Stimulated activated CD4-positive, alpha-beta T cell treated with anti-CD3 and anti-CD28 coated beads, TNF-alpha, amount 100 ng/mL, for 24 hours (primary cell): ENCODE measurements around the gene TAGLN3.

ENCODE experiments used
- DNase-seq, 3 experiments: peaks; one replicate each; pipeline ENCODE4 v3.0.0-alpha.2; 2020; ENCODE audit warnings: low read depth in 3 of 3

TAGLN3 gene

DNA sequence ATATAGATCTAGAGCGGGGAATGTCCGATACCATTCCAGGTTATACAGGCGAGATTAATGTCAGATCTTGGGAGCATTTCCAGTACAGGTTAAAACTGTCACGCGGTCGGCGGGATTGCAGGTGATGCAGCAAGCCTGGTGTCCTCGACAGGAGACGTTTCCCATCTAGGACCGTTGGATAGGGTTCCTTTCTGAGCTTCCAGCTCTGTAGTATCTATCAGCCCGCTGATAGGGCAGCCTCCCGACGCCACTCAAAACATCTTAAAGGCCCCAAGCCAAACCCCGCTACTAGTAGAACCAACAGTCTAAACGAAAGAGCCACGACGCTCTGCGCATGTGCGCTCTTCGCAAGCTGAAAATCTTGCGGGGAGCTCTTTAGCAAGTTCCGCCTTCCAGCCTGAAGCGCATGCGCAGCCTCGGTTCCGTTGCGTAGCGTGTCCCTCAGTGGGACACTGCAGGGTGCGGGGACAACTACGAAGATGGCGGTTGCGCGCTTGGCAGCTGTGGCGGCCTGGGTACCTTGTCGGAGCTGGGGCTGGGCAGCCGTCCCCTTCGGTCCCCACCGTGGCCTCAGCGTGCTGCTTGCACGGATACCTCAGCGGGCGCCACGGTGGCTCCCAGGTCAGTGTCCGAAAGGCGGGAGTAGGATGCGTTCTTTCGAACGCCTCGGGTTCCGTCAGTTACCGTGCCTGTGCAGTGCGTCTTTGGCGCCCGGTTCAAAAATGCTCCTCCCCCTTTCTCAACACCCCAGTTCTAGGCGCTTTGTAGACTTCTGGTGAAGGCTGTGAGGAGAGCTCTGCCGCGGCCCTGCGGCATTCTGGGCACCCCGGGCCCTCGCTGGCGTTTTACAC, 19.9 kb upstream of the TAGLN3 start, which contains the start of gene ABHD10:
TSS of gene ABHD10 (plus strand) at position 444 of the 851 bp plus-strand sequence. CDS start at position 480, 36 bp downstream.
- DNase-seq, result peak; percentile 94 to 97 (median 96)

GRCh38 chr3:111979434-111980038, 19.2 kb upstream of the TAGLN3 start:
- DNase-seq, result no peak

GRCh38 chr3:111980716-111981456, 17.8 kb upstream of the TAGLN3 start:
- DNase-seq, result no peak

DNA sequence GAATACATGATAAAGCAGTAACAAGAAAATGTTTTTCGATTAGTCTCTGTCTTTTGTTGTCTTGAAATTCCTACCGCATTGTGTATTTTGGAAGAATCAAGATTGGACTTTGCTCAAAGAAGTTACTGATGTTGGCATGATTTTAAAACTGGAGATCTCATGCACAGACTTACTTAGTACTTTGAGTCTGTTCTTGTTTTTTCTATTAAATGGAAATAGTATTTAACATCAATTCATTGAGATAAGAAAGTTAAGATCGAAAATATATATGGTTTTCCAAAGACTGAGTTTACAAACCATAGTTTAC, 17.3 kb upstream of the TAGLN3 start:
- no peak for DNase-seq

DNA sequence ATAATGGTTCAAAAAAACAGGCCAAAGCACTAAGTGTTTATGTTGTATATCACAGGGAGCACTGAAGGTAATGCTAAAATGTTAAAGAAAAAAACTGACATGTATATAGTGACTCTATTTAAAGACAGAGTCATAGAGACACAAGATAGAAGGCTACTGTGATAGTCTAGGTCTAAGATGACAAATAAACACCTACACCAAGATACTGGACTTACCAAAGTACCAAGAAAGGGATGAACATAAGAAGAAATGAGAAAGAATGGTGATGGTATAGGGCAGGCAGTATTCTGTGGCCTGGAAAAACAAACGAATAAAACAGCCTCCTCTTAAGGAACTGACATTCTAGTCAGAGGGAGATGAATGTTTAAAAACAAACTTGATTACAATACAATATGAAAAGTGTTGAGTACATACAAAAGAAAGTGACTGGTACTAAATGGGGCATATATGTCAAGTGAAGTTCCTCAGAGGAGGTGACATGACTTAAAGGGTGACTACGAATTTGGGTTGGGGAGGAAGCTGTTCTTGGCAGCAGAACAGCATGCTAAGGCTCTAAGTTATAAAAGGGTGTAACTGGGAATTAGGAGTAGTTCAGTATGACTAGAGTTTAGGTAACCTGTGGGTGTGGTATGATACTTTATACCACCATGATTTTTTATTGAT, 14.0 kb upstream of the TAGLN3 start:
- no peak for DNase-seq

GRCh38 chr3:111986800-111987199, 11.9 kb upstream of the TAGLN3 start:
- no peak for DNase-seq

DNA sequence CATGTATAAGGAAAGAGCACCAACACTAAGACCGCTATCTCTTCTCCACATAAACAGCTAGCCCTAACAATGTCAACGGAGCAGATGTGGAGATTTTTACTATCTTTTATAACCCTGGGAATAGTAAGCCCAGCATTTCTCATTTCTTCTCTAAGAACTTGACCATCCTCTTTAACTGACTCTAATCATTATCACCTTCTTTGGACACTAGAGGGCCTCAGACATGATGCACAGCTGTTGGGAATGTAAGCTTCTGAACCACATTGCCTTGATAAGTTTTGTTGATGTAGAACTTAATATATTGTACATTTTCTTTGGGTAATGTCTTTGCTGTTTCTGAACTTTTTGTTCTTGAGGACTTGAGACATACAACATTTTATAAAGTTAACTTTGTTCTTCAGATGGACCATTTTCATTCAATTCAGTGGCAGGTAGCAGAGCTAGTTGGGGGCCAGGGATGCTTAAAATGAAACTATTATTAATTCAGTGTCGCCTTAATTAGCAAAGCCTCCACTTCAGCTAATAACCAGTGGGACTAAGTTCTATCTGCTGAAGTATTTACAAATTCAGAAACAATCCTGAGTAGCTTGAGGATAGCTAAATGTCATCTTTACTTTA, 9.6 kb upstream of the TAGLN3 start:
- no peak for DNase-seq

GRCh38 chr3:111993038-111993437, 5.7 kb upstream of the TAGLN3 start:
- DNase-seq, result no peak

GRCh38 chr3:111999484-112000324, 982 bp downstream of the TAGLN3 start:
- no peak for DNase-seq

- no peak for DNase-seq
Observed at GRCh38 chr3:112000367-112000771, 1.6 kb downstream of the TAGLN3 start.

- DNase-seq, result no peak
Observed at GRCh38 chr3:112000966-112001365, 2.2 kb downstream of the TAGLN3 start.

- no peak for DNase-seq
Observed at GRCh38 chr3:112001526-112001925, 2.8 kb downstream of the TAGLN3 start.

DNA sequence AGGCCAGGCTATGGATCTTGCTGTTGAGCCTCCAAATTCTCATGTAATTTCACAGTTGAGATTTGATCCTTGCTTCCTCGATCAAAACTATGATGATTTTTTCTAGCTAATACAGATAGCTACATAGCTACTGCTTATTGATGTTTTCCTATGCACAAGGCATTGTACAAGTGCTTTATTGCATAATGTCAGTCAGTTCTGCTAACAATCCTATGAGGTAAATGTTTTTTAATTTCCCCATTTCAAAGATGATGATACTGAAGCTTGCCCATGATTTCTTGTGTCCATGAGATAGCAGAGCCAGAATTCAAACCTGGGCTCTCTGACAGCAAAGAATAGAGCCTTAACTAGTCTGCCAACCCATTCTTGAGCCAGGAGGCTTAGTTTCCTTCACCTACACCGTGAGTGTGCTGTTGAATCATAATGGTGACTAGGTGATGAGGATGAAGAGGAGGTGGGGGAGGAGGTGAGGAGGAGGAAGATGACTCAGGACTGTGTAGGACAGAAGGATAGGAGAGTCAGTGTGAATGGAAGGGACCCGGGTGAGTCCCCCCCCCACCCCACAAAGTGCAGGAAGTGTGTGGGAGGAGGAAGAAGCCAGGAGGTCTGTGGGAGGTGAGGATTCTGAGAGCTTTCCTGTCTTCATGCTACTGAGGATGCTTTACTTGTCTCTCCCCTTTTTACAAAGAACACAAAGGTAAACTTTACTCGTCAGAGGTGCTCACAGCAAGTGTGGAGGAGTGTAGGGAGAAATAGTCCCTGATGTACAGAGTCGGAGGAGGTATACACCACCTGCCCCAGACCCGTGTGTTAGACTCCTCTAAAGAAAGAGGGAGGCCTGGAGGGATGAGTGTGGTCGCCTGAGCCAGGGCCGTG, 3.6 kb downstream of the TAGLN3 start:
- peak; percentile 29 to 61 (median 33) for DNase-seq

DNA sequence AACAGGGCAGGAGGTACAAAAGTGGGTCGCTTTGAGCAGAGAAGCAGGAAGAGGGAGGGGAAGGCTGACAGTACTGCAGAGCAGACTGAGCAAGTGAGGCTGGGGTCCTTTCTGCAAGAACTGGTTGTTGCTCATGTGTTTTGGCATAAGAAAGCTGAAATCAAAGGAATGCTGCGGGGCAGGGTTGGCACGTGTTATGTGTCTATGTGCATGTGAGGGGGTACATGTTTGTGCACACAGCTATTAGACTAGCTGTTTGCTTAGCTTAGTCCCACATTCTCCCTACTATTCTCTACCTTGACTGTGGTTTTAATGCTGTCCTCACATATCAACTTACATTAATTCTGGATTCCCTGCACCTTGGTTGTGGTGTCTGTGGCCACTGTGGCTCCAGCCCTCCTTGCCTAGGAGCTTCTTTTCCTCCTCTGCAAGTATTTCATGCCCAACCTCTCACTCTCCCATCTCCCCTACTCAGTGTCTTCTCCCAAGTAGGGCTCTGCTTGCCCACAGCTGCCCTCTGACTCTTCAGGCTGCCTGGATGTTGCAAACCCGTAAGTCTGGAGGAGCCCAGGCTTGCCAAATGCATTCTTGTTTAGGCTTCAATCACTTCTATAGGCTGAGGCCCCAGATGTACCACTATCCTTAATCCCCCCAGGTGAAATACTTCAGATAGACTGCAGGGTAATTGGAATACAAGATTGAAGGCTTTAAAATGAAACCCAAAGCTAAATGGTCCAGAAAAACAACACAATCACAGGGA, 4.8 kb downstream of the TAGLN3 start:
- no peak for DNase-seq

- no peak for DNase-seq
Observed at GRCh38 chr3:112004187-112004586, 5.5 kb downstream of the TAGLN3 start.

- no peak for DNase-seq
Observed at GRCh38 chr3:112004669-112005068, 5.9 kb downstream of the TAGLN3 start.

DNA sequence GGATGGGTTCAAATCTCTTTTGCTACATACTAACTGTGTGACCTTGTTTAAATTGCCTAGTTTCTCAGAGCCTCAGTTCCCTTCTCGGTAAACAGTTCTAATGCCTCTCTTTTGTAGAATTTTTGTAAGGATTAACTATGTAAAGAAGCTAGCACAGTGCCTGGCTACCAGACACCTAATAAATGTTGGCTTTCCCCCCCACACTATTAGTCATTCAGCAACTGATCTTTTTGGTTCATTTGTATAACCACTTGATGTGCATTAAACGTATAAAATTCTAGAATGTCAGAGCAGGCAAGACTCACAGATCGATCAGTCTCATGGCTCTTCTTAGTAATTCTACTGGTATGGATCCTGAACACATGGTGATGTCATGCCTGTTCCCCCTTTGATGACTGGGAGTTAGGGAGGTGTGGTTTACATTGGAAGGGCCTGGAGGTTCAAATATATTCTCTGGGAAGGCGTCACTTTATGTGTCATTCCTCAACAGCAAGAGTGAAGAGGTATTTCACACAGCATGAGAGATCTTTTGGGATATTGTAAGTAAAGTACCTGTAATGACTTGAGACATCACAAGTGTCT, 6.5 kb downstream of the TAGLN3 start:
- no peak for DNase-seq

DNA sequence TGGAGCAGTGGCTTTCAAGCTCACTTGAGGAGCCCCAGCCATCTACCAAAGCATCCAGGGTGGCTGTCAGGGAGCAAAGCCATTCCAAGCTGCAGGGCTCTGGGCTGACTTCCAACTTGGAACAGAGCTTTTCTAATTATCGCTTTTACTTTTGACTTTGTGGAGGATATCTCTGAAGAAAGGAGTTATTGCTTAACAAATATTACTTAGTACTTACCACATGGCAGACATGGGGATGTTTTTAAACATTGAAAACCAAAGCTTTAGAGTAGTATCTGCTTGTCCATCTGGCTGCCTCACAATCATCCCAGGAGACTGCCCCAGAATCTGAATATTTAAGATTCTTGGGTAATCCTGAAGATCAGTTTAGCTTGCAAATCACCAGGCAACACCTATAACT, 8.9 kb downstream of the TAGLN3 start:
- no peak for DNase-seq

GRCh38 chr3:112009670-112010069, 10.9 kb downstream of the TAGLN3 start:
- DNase-seq, result no peak
